H1 (cell line): ENCODE results near the gene GTF3C2. TPM values are rescaled to one million over a fixed set of nuclear protein-coding genes. Genes with fewer than 3 reads are reported as not detected.

ENCODE experiments used
- CTCF ChIA-PET: fragments of 300-600 bp; sonication (Branson Sonifier 250); formaldehyde crosslinking; loops from one replicate; lab custom pipeline; 2021; ENCODE audit not compliant: partially characterized antibody; lab: Charles Lee
- POLR2A ChIA-PET: fragments of 300-600 bp; sonication (Branson Sonifier 250); formaldehyde crosslinking; loops from one replicate; lab custom pipeline; 2021; ENCODE audit warnings: inconsistent platforms; ENCODE audit not compliant: partially characterized antibody; lab: Charles Lee
- DNase-seq, 2 experiments: peaks; one replicate each; pipeline versions ENCODE4 v3.0.0 to v3.0.0-alpha.2; 2010 to 2022; ENCODE audit warnings: low spot score in 2 of 2, low read depth in 1 of 2, mixed read lengths in 1 of 2
- FAIRE-seq: peaks from 2 replicates; lab custom pipeline; 2011; peaks lifted over from hg19 to GRCh38; lab: Jason Lieb, UNC
- H2AFZ ChIP-seq: 2 replicates; pipeline ENCODE4 v1.8.1; 2012; ENCODE audit warnings: low read length, inconsistent platforms
- H2AK5ac ChIP-seq: 2 replicates; pipeline ENCODE4 v1.6.1; 2013; ENCODE audit warnings: low read depth, low read length
- H2BK120ac ChIP-seq: replicated peaks from 2 replicates; pipeline ENCODE3; 2013; ENCODE audit warnings: low read depth, low read length, inconsistent platforms
- H2BK12ac ChIP-seq: 2 replicates; pipeline ENCODE4 v1.6.1; 2013; ENCODE audit warnings: low read depth, low read length
- H2BK15ac ChIP-seq: 2 replicates; pipeline ENCODE4 v1.6.1; 2013; ENCODE audit warnings: low read length
- H2BK20ac ChIP-seq: 2 replicates; pipeline ENCODE4 v1.6.1; 2013; ENCODE audit warnings: low read length
- H2BK5ac ChIP-seq: 2 replicates; pipeline ENCODE4 v1.6.1; 2013; ENCODE audit warnings: low read depth, low read length
- H3K14ac ChIP-seq: 2 replicates; pipeline ENCODE4 v1.6.1; 2013; ENCODE audit warnings: inconsistent platforms; ENCODE audit not compliant: insufficient read length
- H3K18ac ChIP-seq: 2 replicates; pipeline ENCODE4 v1.6.1; 2013; ENCODE audit warnings: low read length; ENCODE audit errors: extremely low read depth
- H3K23ac ChIP-seq: 2 replicates; pipeline ENCODE4 v1.6.1; 2013; ENCODE audit warnings: inconsistent platforms; ENCODE audit not compliant: insufficient read length
- H3K23me2 ChIP-seq: 2 replicates; pipeline ENCODE4 v1.6.1; 2013; ENCODE audit warnings: low read depth, low read length
- H3K27ac ChIP-seq: 2 replicates; pipeline ENCODE4 v1.6.1; 2011; ENCODE audit warnings: low read depth, low read length, inconsistent platforms
- H3K27me3 ChIP-seq, 4 experiments: replicated peaks in 1 of 4; 1 replicate in 1 of 4; 2 replicates in 3 of 4; pipeline versions ENCODE4 v1.6.1 to v1.8.1; 2011 to 2013; ENCODE audit warnings: low read length in 3 of 4, mild to moderate bottlenecking in 3 of 4, inconsistent platforms in 2 of 4, mixed read lengths in 2 of 4, moderate library complexity in 1 of 4; ENCODE audit not compliant: control insufficient read depth in 3 of 4, insufficient read depth in 3 of 4; ENCODE audit errors: extremely low read depth in 1 of 4
- H3K36me3 ChIP-seq, 4 experiments: 2 replicates each; pipeline versions ENCODE4 v1.6.1 to v1.8.1; 2011 to 2013; ENCODE audit warnings: mild to moderate bottlenecking in 4 of 4, low read length in 3 of 4, moderate library complexity in 2 of 4, control low read depth in 1 of 4, inconsistent platforms in 1 of 4; ENCODE audit not compliant: insufficient read depth in 4 of 4, control insufficient read depth in 2 of 4
- H3K4ac ChIP-seq: replicated peaks from 2 replicates; pipeline ENCODE3; 2013; ENCODE audit warnings: low read length, low read depth, mixed read lengths, inconsistent platforms; ENCODE audit not compliant: insufficient read length
- H3K4me1 ChIP-seq, 4 experiments: replicated peaks in 1 of 4; 1 replicate in 1 of 4; 2 replicates in 3 of 4; pipeline versions ENCODE4 v1.6.1 to v1.8.1; 2011 to 2013; ENCODE audit warnings: low read length in 3 of 4, inconsistent platforms in 2 of 4, mixed read lengths in 1 of 4; ENCODE audit not compliant: insufficient read depth in 4 of 4, control insufficient read depth in 3 of 4
- H3K4me2 ChIP-seq, 2 experiments: 2 replicates each; pipeline versions ENCODE4 v1.6.1 to v1.8.1; 2011 to 2013; ENCODE audit warnings: low read depth in 2 of 2, low read length in 2 of 2, control low read depth in 1 of 2, inconsistent platforms in 1 of 2, mild to moderate bottlenecking in 1 of 2; ENCODE audit not compliant: insufficient read depth in 1 of 2
- H3K4me3 ChIP-seq, 4 experiments: fragments of 200-600, 300-600 bp in 1 of 4; sonication (generic), shearing (Covaris generic), sonication (Bioruptor Twin) in 1 of 4; 2 replicates each; pipeline versions ENCODE4 v1.5.1 to v1.8.1; 2011 to 2016; ENCODE audit warnings: low read length in 4 of 4, low read depth in 3 of 4, control low read depth in 2 of 4, inconsistent platforms in 2 of 4, mild to moderate bottlenecking in 2 of 4, mixed read lengths in 1 of 4, moderate library complexity in 1 of 4; ENCODE audit not compliant: insufficient read depth in 2 of 4; ENCODE audit errors: extremely low read depth in 1 of 4
- H3K56ac ChIP-seq: replicated peaks from 2 replicates; pipeline ENCODE3; 2013; ENCODE audit warnings: low read depth, mild to moderate bottlenecking, mixed read lengths, low read length, inconsistent platforms; ENCODE audit not compliant: insufficient read length
- H3K79me1 ChIP-seq: 2 replicates; pipeline ENCODE4 v1.6.1; 2013; ENCODE audit warnings: low read depth, low read length, control low read depth
- H3K79me2 ChIP-seq, 2 experiments: 2 replicates each; pipeline versions ENCODE4 v1.6.1 to v1.8.1; 2012 to 2013; ENCODE audit warnings: low read length in 2 of 2, mild to moderate bottlenecking in 2 of 2, inconsistent platforms in 1 of 2; ENCODE audit not compliant: insufficient read depth in 2 of 2, control insufficient read depth in 1 of 2
- H3K9ac ChIP-seq, 4 experiments: replicated peaks in 1 of 4; 1 replicate in 1 of 4; 2 replicates in 3 of 4; pipeline versions ENCODE4 v1.6.1 to v1.8.1; 2011 to 2013; ENCODE audit warnings: low read depth in 3 of 4, low read length in 3 of 4, control low read depth in 2 of 4, mild to moderate bottlenecking in 2 of 4, moderate library complexity in 2 of 4, inconsistent platforms in 1 of 4; ENCODE audit errors: extremely low read depth in 1 of 4
- H3K9me3 ChIP-seq, 2 experiments: 2 replicates each; pipeline versions ENCODE4 v1.6.1 to v1.8.1; 2012 to 2013; ENCODE audit warnings: mild to moderate bottlenecking in 2 of 2, moderate library complexity in 2 of 2, control low read depth in 1 of 2, inconsistent platforms in 1 of 2, low read depth in 1 of 2, low read length in 1 of 2, mixed read lengths in 1 of 2; ENCODE audit not compliant: insufficient read depth in 2 of 2
- H4K20me1 ChIP-seq, 2 experiments: replicated peaks in 1 of 2; 2 replicates each; pipeline versions ENCODE3 to v1.8.1; 2011 to 2013; ENCODE audit warnings: inconsistent platforms in 2 of 2, low read length in 2 of 2, mild to moderate bottlenecking in 1 of 2; ENCODE audit not compliant: insufficient read depth in 2 of 2, control insufficient read depth in 1 of 2
- H4K5ac ChIP-seq: 2 replicates; pipeline ENCODE4 v1.6.1; 2013; ENCODE audit warnings: low read length, low read depth, mixed read lengths, inconsistent platforms; ENCODE audit not compliant: insufficient read length
- H4K8ac ChIP-seq: 2 replicates; pipeline ENCODE4 v1.8.0; 2013; ENCODE audit warnings: mild to moderate bottlenecking, moderate library complexity, low read length, inconsistent platforms; ENCODE audit not compliant: insufficient read depth; ENCODE audit errors: extremely low read depth
- H4K91ac ChIP-seq: replicated peaks from 2 replicates; pipeline ENCODE3; 2013; ENCODE audit warnings: low read length, mixed read lengths, inconsistent platforms; ENCODE audit not compliant: insufficient read length
- ASH2L ChIP-seq: fragments of 200-600, 300-600 bp; sonication (generic); IDR thresholded peaks from one replicate; pipeline ENCODE4 v1.7.1; 2017; ENCODE audit warnings: low read length
- ATF2 ChIP-seq: IDR thresholded peaks from 2 replicates; pipeline ENCODE4 v1.6.1; 2012; ENCODE audit warnings: low read length, inconsistent platforms
- BRCA1 ChIP-seq: IDR thresholded peaks from 2 replicates; pipeline ENCODE4 v1.6.1; 2012; ENCODE audit warnings: low read depth, low read length, improper control_type of control experiment
- HDAC6 ChIP-seq: IDR thresholded peaks from one replicate; pipeline ENCODE4 v1.7.1; 2012; ENCODE audit warnings: low read depth, mild to moderate bottlenecking, inconsistent platforms, low read length, moderate library complexity
- KDM5A ChIP-seq: fragments of 200-600 bp; IDR thresholded peaks from 2 replicates; pipeline ENCODE4 v1.7.1; 2012; ENCODE audit warnings: mild to moderate bottlenecking, low read length, inconsistent platforms, mixed read lengths
- NANOG ChIP-seq: IDR thresholded peaks from 2 replicates; pipeline ENCODE4 v1.6.1; 2011; ENCODE audit warnings: low read length, low read depth, mild to moderate bottlenecking, inconsistent platforms; ENCODE audit not compliant: insufficient read depth, poor library complexity, severe bottlenecking
- POLR2AphosphoS5 ChIP-seq: IDR thresholded peaks from 2 replicates; pipeline ENCODE4 v1.6.1; 2011; ENCODE audit warnings: low read depth, low read length
- RBBP5 ChIP-seq: IDR thresholded peaks from 2 replicates; pipeline ENCODE4 v1.7.1; 2012; ENCODE audit warnings: low read depth, mild to moderate bottlenecking, inconsistent platforms, low read length, moderate library complexity, borderline replicate concordance
- RXRA ChIP-seq: IDR thresholded peaks from 2 replicates; pipeline ENCODE4 v1.6.1; 2011; ENCODE audit warnings: low read depth, mild to moderate bottlenecking, low read length, moderate library complexity; ENCODE audit not compliant: insufficient read depth
- SIN3A ChIP-seq, 2 experiments: IDR thresholded peaks in 1 of 2; conservative IDR thresholded peaks in 1 of 2; 2 replicates each; pipeline ENCODE4 v1.6.1; 2011 to 2012; ENCODE audit warnings: low read length in 2 of 2, improper control_type of control experiment in 1 of 2, low read depth in 1 of 2, mild to moderate bottlenecking in 1 of 2
- SP4 ChIP-seq: IDR thresholded peaks from 2 replicates; pipeline ENCODE4 v1.6.1; 2012; ENCODE audit warnings: low read length, inconsistent platforms
- TAF1 ChIP-seq: IDR thresholded peaks from 2 replicates; pipeline ENCODE4 v1.6.1; 2011; ENCODE audit warnings: mild to moderate bottlenecking, low read depth, low read length
- WGBS, 2 experiments: shearing (Covaris generic) in 1 of 2; methylation state at CpG; one replicate each; pipeline versions ENCODE4 v1.1.6 to v1.1.7; 2013 to 2015; ENCODE audit warnings: low lambda C conversion rate in 2 of 2, mixed read lengths in 2 of 2, inconsistent platforms in 1 of 2, low coverage in 1 of 2, missing lambda C conversion rate in 1 of 2; ENCODE audit not compliant: insufficient replicate concordance in 2 of 2, insufficient coverage in 1 of 2, insufficient read length in 1 of 2; ENCODE audit errors: extremely low coverage in 1 of 2, missing lambda C conversion rate in 1 of 2; 5-methylcytosine and 5-hydroxymethylcytosine counted together
- polyA plus RNA-seq, 7 experiments: library from polyadenylated mRNA; depleted of rRNA in 3 of 7; stranded (reverse) in 5 of 7; unstranded in 2 of 7; fragments of >200 nt in 5 of 7; fragments of 200-250 nt in 2 of 7; gene quantifications; 1 replicate in 5 of 7; 2 replicates in 1 of 7; 4 replicates in 1 of 7; pipeline versions ENCODE4 v1.2.1 to v1.2.3, GENCODE V29; 2011 to 2013; ENCODE audit warnings: missing spikeins in 2 of 7, mixed read lengths in 2 of 7
- total RNA-seq: library from RNA; stranded (reverse); fragmentation: NEBNext Ultra II Directional; extraction: Animal tissue kit (Norgen Biotek cat#: 25700); gene quantifications from 2 replicates; pipeline ENCODE4 v1.2.1, GENCODE V29; 2021

GTF3C2 gene
- total and polyA plus RNA-seq, 2 of the 8 experiments (the other 6 are each of a cell fraction or from before 2014, with no cell fraction given), result 118 to 127 TPM

GRCh38 chr2:27372937-27373336, 16.4 kb upstream of the GTF3C2 start:
- Histone ChIP-seq H3K18ac (no peak overlapping the region), H3K9ac (no peak overlapping the region), H4K91ac (no peak overlapping the region), H3K14ac (no peak overlapping the region), H3K9me3 (no peaks in the 10 kb centered on the region), H3K4me2 (no peak overlapping the region), H3K27me3 (no peaks in the 10 kb centered on the region), H3K4me3 (no peak overlapping the region), H3K4ac (no peak overlapping the region), H2BK12ac (no peak overlapping the region), H2AK5ac (no peak overlapping the region), H3K23ac (no peak overlapping the region), H2BK5ac (no peak overlapping the region), H3K23me2 (peaks cover 8% of the 10 kb centered on the region), H2BK15ac (no peak overlapping the region), H3K79me1 (peaks cover 6% of the 10 kb centered on the region), H4K20me1 (peaks cover 1 to 15% of the 10 kb centered on the region in 2 experiments), H4K5ac (no peak overlapping the region), H2BK120ac (no peak overlapping the region), H3K27ac (no peak overlapping the region), H3K36me3 (peaks cover 28 to 53% (median 41%) of the 10 kb centered on the region in 4 experiments), H4K8ac (no peak overlapping the region), H2AFZ (no peak overlapping the region), H3K56ac (no peak overlapping the region), H2BK20ac (no peak overlapping the region), H3K79me2 (peaks cover 2 to 21% of the 10 kb centered on the region in 2 experiments; a peak in 3 of 4 replicates), H3K4me1 (peaks cover 0 to 4% (median 2%) of the 10 kb centered on the region in 4 experiments; a peak in 4 of 7 replicates)
- WGBS, 2 experiments, result 90% methylated on average over 6 of the region's 6 CpGs; no CpG with 5 or more reads in 1 of the 2 experiments
- CTCF ChIA-PET, result interaction anchor here (1.4 to 1.5 kb wide), 2 partner anchors 8 to 16 kb away, joined by 3 read pairs; partner anchors contain the start of genes GTF3C2 and ZNF513
- no peak for FAIRE-seq
- POLR2A ChIA-PET, result interaction anchor here (1.6 to 9.5 kb wide), 5 partner anchors 7 to 80 kb away, joined by 3 to 135 read pairs (median 48); partner anchors contain the start of genes EIF2B4, GTF3C2, MPV17 and ZNF513
- no peak for DNase-seq
- TF ChIP-seq ATF2 (no peak), SP4 (no peak), POLR2AphosphoS5 (no peak), KDM5A (no peak), SIN3A (conservative IDR thresholded peaks at IDR 0.05 in 1 of 2, IDR thresholded peaks at IDR 0.05 in 1 of 2; ENCODE audit: low read depth in 1 of 2, low read length in 2 of 2) (no peak), TAF1 (no peak), HDAC6 (no peak), RBBP5 (no peak), BRCA1 (no peak), ASH2L (no peak), NANOG (no peak), RXRA (no peak)
